GM18508 (cell line): ENCODE data around the gene TNF.

Source experiments
- ATAC-seq: cut with Tn5 transposase; IDR thresholded peaks from one replicate; pipeline ENCODE4 v1.9.1; 2021; ENCODE audit warnings: moderate number of reproducible peaks; ENCODE audit not compliant: insufficient read depth, unreplicated experiment

The TNF gene

DNA sequence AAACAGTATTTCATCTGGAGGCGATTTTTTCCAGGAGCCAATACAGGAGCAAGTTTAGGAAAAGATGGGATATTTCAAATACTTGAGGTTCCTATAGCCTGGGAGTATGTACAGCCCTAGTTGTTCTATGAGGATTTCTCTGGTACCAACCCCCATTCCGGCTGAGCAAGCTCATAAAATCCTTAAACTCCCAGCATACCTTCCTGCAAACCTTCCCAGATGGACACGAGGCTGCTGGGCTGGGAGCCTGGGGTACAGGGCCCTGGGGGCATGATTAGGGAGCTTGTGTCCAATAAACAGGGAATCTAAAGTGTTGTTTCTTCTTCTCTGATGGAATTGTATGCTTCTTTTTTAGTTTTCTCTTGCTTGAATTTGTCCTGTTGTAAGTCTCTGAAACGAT, 46.6 kb downstream of the TNF start:
- no peak for ATAC-seq

DNA sequence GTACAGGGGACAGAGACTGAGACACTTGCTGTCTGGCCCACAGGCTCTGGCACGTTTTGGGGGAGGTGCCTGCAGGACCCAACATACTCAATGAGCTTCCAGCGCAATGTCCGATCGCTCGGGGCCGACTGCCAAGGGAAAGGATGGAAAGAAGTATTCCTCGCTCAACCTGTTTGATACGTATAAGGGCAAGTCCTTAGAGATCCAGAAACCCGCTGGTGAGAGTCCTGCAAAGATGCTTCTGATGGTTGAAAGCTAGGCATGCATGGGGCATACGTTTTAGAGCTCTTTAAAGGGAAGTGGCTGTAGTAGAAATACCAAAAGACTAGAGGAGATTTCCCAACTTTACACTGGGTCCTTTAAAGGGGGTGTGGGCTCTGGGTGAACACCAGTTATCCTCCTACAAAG, 47.3 kb downstream of the TNF start:
- ATAC-seq = no peak

DNA sequence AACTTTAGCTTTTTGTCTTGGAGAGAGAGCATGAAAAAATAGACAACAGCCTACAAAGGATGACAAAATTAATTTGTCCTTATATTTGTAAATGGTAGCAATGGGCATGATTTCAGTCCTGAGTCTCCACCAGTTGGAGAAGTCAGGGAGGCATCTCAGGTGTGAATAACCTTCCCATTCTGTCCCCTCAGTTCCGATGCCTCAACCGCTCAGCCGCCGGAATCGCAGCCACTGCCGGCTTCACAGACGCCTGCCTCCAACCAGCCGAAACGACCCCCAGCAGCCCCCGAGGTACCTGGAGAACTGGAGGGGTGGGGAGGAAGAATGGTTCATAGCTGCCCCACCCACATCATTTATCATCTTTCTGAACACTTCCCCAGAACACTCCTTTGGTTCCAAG, 48.7 kb downstream of the TNF start:
- no peak for ATAC-seq

DNA sequence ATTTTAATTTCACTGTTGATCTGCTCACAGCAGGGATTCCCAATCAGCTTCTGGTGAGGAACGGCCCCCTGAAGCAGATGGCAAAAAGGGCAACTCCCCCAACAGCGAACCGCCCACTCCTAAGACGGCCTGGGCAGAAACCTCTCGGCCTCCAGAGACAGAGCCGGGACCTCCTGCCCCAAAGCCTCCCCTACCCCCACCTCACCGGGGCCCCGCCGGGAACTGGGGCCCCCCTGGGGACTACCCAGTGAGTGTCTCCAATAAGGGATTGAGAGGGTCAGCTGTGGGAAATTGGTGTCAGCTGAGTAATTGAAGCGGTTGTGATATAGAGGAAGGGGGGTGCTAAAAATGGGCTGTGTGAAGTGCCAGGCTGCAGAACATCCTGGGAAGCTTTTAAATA, 51.6 kb downstream of the TNF start:
- ATAC-seq = no peak

DNA sequence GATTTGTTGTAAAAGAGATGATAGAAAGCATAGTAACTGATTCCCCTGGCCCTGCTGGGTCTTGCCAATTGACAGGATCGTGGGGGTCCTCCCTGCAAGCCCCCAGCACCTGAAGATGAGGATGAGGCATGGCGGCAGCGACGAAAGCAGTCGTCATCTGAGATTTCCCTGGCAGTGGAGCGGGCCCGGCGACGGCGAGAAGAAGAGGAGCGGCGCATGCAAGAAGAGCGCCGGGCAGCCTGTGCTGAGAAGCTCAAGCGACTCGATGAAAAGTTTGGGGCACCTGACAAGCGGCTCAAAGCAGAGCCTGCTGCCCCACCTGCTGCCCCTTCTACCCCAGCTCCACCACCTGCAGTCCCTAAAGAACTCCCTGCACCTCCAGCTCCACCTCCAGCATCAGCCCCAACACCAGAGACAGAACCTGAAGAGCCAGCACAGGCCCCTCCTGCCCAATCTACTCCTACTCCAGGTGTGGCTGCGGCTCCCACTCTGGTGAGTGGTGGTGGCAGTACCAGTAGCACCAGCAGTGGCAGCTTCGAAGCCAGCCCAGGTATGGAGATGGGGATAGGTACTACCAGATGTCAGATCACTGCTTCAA, 52.4 kb downstream of the TNF start:
- no peak for ATAC-seq
